GM12875 (cell line): Measurements from ENCODE around the gene SLC7A4.
"Not testable (repeated sequence)": the region's sequence is repeated elsewhere in the genome, so short reads cannot be mapped to it uniquely, and the experiment has no call there.

Source experiments
- H3K4me3 ChIP-seq: one replicate; pipeline ENCODE4 v1.5.1; 2011; ENCODE audit warnings: low read depth, low read length, control low read depth
- TF ChIP-seq, protein P1 (sequence below): IDR thresholded peaks from 2 replicates; pipeline ENCODE4 v1.5.1; 2011; ENCODE audit warnings: low read depth, mild to moderate bottlenecking, control low read depth, inconsistent platforms, low read length, moderate library complexity, borderline replicate concordance; ENCODE audit not compliant: insufficient read depth

SLC7A4 gene

GRCh38 chr22:21055564-21055834 lies 23.1 kb upstream of the SLC7A4 start:
- TF ChIP-seq, protein P1, sequence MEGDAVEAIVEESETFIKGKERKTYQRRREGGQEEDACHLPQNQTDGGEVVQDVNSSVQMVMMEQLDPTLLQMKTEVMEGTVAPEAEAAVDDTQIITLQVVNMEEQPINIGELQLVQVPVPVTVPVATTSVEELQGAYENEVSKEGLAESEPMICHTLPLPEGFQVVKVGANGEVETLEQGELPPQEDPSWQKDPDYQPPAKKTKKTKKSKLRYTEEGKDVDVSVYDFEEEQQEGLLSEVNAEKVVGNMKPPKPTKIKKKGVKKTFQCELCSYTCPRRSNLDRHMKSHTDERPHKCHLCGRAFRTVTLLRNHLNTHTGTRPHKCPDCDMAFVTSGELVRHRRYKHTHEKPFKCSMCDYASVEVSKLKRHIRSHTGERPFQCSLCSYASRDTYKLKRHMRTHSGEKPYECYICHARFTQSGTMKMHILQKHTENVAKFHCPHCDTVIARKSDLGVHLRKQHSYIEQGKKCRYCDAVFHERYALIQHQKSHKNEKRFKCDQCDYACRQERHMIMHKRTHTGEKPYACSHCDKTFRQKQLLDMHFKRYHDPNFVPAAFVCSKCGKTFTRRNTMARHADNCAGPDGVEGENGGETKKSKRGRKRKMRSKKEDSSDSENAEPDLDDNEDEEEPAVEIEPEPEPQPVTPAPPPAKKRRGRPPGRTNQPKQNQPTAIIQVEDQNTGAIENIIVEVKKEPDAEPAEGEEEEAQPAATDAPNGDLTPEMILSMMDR = no peak
- no peak overlapping the region for H3K4me3 ChIP-seq

GRCh38 chr22:21054714-21055563 lies 22.6 kb upstream of the SLC7A4 start:
- TF ChIP-seq, protein P1 = no peak
- H3K4me3 ChIP-seq = no peak overlapping the region

- TF ChIP-seq, protein P1 = no peak
- no peak overlapping the region for H3K4me3 ChIP-seq
Observed at GRCh38 chr22:21054046-21054713, 21.8 kb upstream of the SLC7A4 start.

DNA sequence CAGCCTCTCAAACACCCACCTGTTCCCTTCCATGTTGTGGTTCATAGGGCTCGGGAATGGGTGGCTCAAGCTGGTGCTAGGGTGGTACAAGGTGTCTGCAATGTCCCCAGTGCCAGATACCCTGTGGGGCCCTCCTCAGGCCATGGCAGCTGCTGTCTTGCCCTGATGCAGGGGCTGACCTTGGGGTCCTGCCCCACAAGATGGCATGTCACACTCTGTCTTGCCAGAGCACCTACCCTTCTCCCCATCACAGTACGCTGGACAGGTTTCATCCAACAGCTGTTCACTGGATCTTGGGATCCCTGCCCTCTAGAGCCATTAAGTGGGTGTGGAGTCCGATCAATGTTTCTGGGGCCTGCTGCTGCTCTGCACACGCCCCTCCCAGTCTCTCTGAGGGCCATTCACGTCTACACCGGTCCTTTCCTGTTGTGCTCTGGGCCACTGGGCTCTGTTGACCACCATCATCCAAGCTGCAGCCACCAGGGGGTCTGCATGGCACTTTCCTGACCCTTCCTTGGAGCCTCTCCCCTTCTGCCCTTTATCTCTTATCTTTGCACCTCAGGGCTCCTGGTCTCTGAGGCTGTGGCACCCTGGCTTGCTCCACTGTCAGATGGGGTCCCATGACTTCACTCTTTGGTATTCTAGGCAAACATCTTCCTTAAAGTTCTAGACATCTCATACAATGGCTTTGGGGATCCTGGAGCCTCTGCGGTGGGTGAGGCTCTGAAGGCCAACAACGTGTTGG lies 20.5 kb upstream of the SLC7A4 start:
- no peak overlapping the region for H3K4me3 ChIP-seq
- TF ChIP-seq, protein P1 = no peak

DNA sequence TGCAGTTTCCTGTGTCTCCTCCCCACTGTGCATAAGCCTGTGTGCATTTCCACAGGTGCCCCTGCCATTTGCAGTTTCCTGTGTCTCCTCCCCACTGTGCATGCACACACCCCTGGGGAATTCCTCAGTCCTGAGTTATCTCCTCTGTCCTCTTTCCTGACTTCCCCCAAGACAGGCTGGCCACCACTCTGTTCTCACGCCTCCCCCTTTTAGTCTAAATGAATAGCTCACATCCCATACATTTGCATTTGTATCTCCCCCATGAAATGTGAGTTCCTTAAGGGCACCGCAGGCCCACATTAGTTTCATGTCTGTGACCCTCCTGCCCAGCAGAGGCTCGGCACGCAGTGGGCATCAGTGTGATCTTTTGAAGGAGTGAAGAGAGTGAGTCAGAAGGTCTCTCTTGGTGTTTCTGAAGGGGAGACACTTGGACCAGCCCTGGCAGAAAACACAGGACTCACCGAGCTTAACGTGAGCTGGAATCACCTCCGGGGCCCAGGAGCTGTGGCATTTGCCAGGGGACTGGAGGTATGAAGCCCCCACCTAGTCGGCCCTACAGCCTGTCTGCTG lies 19.6 kb upstream of the SLC7A4 start:
- TF ChIP-seq, protein P1 = no peak
- no peak overlapping the region for H3K4me3 ChIP-seq

DNA sequence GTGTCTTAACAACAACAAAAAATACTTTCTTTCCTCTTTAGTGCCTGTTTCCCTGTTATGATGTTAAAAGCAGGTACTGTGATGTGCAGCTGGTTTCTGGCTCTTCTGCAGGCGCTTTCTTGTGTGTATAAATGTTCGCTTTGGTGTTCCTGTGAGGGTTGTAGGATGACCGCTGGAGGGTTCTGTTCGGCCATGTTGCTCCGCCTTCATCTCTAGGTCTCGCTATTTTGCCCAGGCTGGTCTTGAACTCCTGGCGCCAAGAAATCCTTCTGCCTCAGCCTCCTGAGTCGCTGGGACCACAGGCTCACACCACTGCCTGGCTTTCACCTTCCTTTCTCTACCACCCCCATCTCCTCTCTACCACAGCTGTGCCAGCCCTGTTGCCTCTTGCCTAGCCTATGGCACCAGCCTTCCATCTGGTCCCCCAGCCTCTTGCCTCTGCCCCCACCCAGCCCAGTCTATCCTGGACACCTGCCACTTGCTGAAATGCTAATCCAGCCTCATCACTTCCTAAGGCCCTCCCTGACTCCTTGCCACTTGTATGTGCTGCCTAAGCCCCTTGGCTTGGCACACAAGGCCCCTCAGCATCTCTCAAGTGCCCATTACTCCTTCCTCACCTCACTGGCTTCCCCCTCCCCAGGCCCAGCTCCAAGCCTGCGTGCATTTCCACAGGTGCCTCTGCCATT lies 18.9 kb upstream of the SLC7A4 start:
- no peak overlapping the region for H3K4me3 ChIP-seq
- TF ChIP-seq, protein P1 = no peak

- not testable (repeated sequence) for H3K4me3 ChIP-seq
Observed at GRCh38 chr22:21048965-21049364, 16.6 kb upstream of the SLC7A4 start.

DNA sequence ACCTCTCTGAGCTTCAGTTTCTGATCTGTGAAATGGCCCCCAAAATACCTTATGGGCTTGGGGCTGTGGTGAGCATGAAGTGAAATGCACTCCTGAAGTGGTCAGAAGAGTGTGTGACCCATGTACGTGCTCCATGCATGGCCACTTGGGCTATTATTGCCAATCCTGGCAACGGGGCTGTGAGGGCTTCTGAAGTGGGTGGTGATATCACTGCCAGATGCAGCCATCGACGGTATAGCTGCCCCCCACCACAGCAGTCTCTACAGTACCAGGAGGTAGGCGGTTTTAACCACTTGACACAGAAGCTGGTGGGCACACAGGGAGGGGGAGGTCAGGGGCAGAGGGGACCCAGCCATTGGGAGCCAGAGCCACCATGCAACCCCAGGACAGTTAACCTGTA lies 16.1 kb upstream of the SLC7A4 start:
- not testable (repeated sequence) for H3K4me3 ChIP-seq
